Stimulated activated CD4-positive, alpha-beta T cell treated with anti-CD3 and anti-CD28 coated beads, Interleukin-12 subunit alpha, Interleukin-12 subunit beta, amount 100 ng/mL, for 24 hours (primary cell): ENCODE results near the gene RBM26.
A peak's percentile ranks its signal among the peaks of the same experiment; 100 is the strongest.

ENCODE experiments used
- DNase-seq, 2 experiments: peaks; one replicate each; pipeline ENCODE4 v3.0.0-alpha.2; 2020; ENCODE audit warnings: low read depth in 2 of 2

The RBM26 gene, protein sequence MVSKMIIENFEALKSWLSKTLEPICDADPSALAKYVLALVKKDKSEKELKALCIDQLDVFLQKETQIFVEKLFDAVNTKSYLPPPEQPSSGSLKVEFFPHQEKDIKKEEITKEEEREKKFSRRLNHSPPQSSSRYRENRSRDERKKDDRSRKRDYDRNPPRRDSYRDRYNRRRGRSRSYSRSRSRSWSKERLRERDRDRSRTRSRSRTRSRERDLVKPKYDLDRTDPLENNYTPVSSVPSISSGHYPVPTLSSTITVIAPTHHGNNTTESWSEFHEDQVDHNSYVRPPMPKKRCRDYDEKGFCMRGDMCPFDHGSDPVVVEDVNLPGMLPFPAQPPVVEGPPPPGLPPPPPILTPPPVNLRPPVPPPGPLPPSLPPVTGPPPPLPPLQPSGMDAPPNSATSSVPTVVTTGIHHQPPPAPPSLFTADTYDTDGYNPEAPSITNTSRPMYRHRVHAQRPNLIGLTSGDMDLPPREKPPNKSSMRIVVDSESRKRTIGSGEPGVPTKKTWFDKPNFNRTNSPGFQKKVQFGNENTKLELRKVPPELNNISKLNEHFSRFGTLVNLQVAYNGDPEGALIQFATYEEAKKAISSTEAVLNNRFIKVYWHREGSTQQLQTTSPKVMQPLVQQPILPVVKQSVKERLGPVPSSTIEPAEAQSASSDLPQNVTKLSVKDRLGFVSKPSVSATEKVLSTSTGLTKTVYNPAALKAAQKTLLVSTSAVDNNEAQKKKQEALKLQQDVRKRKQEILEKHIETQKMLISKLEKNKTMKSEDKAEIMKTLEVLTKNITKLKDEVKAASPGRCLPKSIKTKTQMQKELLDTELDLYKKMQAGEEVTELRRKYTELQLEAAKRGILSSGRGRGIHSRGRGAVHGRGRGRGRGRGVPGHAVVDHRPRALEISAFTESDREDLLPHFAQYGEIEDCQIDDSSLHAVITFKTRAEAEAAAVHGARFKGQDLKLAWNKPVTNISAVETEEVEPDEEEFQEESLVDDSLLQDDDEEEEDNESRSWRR

DNA sequence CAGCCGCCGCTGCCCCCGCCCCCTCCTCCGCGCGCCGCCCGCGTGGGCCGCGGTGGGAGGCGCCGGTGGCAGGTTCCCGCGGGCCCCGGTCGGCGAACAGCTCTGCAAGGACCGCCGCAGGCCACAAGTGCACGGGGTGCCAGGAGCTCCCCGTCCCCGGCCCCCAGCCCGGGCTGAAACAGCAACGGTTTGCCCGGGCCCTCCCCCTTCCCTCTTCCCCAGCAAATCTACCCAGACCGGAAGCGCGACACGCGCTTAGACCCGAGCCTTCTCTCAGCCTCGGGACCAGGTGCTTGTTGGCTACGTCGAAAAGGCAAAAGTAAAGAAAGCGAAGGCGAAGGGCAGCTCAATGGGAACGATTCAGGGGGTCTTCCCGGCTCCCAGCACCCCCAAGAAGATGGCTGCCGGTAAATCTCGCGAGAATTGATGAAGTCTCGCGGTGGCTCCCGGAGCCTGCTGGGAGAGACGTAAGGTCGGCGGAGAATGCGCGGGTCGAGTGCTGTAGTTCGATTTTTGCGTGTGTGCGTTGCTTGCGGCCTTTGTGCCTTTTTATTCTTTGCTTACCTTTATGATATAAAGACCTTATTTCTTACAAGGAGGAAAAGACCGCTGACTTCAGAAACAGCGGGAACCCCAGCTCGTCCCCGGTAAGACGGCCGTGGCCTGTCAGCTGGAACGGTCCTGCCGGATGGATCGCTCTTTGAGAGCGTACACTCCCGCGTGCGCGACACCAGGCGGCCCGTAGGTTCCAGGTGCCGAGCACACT, at the start of gene RBM26:
RBM26 (minus strand) TSS at position 425 of the 766 bp plus-strand sequence. CDS start 481 bp downstream, outside the sequence.
- peak; percentile 77 to 92 for DNase-seq

DNA sequence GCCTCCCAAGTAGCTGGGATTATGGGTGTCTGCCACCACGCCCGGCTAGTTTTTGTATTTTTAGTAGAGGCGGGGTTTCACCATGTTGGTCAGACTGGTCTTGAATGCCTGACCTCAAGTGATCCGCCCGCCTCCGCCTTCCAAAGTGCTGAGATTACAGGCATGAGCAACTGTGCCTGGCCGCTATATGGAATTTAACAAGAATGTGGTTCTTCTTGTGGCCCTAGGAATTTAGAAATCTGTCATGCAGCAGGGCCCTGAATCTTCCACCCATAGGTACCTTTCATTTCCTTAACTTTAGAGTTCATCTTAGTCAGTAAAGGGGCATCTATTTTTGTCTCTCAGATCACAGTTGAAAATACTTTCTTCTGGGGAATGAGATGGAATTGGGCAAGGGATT, 49.3 kb upstream of the RBM26 start:
- no peak for DNase-seq

DNA sequence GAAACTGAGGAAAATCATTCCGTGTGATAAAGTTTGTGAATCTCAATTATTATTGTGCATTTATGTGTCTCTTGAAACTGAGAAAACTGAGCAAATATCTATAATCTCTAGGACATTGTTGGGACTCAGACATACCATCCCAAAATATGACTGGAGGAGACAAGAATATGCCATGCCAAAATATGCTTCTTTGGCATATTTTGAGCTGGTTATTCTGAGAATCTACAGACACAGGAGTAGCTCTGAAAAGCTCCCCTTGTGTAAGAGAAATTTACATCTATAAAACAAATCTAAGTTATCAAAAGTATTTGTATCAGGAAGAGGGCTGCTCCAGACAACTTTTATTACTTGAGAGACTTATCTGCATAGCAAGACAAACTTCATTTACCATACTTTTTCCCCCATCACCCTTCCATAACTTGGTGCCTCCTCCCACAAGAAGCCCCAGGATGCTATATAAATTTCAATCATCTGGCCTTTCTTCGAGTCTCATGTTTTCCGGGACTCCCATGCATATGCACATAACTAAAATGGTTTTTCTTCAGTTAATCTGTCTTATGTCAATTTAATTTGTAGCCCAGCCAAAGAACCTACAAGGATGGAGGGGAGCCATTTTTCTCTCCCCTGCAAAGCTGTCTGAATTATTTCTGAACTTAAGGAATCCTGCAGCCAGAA, 46.3 kb upstream of the RBM26 start:
- no peak for DNase-seq

DNA sequence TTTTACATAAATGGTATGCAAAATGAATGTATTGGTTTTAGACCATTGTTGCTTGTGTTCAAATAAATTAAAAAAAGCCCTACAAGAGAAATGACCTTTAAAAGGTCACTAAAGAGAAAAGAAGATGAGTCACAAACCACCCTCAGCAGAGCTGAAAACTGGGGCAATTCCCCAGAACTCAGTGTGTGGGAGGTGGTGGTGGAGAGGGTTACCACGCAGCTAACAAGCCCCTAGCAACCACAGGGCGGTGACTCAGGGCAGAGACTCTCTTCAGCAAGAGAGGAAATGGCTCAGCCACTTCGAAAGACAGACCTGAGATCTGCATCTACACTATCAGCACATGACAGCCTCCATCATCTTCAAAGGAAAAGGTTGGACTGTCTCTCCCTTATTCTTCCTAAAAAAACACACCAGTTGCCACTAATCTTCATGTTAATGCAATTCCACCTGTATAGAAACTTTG, 45.5 kb upstream of the RBM26 start:
- DNase-seq, result peak; percentile 86 to 91

DNA sequence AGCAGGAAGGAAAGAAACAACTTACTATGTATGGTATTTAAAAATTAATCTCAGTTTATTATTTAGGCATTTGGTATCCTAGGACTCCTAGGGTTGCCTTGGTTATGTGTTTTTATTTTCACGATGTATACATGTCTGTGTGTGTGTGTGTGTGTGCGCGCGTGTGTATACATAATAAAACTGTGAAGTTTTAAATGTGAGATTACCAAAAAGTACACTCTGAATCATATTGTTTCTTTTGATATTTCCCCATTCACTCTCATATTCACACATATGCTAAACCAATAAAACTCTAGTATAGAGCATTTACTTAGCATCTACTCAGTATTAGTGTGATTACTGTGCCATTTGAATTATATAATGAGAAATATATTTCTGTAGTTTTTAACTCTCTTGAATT, 44.1 kb upstream of the RBM26 start:
- no peak for DNase-seq

DNA sequence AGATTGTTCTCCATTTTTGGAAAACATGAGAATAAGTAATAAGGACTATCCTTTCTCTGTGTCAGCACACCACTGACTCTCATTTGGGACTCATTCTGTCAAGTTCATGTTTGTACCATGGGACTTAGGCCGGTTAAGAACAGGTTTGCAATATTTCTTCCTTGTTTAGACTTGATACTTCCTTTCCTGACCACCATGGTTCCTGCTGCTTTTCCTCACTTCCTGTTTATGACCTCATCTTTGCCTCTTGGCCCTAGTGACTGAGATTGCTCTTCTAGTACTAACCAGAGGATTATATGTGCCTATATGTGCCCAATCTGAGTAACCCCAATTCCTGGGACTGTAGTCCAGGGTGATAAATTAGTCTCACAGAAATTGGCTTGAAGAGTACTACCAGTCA, 42.4 kb upstream of the RBM26 start:
- no peak for DNase-seq

DNA sequence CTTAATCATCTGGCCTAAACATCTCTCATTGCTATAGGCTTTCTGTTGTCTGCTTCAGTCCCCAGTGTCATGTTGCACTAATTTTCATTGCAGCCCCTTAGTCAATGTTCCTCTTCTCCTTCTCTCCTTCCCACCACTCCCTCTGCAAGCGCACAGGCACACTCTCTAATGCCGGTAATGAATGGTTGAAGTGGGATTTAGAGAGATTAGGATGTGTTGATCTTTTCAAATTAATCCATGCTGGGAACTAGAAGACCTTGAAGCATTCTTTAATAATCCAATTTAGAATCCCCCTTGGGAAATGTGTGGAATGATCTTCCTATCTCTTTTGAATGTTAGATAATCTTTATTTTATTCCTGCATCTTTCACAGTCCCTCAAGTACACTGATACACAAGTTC, 41.7 kb upstream of the RBM26 start:
- DNase-seq, result no peak

DNA sequence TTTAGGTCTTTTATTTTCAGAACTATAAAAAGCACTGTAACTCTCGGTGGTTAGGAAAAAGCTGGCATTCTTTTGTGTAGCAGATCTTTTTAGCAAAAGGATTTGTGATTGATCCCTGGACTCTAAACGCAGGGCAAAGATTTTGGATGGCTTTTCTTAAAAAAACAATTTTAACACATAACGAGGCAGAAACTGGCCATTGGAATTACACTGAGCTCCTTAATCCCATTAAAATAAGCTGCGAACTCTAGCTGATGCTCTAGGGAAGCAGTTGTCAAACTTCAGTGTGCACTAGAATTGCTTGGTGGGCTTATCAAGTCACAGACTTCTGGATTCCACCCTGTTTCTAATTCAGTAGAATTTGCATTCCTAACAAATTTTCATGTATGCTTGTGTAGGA, 41.1 kb upstream of the RBM26 start:
- DNase-seq, result no peak

DNA sequence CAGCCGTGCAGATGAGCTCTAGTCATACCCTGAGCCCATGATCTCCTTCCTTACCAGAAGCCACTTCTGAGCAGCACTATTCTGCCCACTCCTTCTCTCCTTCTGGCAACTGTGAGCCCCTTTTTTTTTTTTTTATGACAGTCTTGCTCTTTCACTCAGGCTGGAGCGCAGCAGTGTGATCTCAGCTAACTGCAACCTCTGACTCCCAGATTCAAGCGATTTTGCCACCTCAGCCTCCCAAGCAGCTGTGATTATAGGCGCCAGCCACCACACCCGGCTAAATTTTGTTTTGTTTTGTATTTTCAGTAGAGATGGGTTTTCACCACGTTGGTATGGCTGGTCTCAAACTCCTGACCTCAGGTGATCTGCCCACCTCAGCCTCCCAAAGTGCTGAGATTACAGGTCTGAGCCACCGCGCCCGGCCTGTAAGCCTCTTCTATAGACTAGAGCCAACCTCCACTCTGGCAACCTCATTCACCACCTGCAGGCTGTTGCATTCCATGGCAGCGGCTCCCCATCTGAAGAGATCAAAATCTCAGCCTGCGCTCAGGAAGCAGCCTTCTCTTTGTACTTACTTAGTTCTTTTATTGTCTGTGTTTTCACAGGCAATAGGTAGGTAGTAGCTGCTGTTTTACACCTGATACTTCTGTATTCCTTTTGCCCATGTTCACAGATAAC, 40.1 kb upstream of the RBM26 start:
- no peak for DNase-seq

DNA sequence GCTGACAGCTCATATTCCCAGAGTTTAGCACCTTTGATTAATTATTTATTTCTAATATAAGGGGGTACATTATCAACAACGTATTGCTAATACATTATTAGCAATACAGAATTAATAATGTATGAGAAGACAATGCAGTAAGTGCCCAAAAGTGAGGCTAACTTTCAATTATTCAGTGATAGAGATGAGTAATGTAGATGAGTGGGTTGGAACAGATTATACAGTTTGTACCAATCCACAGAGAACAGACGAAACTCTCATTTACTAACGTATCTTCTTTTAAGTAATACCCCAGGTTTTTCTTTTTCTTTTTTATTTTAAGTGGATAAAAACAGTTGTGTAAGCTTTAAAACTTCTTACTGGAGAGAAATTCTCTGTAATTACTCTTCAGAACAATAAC, 36.7 kb upstream of the RBM26 start:
- no peak for DNase-seq

DNA sequence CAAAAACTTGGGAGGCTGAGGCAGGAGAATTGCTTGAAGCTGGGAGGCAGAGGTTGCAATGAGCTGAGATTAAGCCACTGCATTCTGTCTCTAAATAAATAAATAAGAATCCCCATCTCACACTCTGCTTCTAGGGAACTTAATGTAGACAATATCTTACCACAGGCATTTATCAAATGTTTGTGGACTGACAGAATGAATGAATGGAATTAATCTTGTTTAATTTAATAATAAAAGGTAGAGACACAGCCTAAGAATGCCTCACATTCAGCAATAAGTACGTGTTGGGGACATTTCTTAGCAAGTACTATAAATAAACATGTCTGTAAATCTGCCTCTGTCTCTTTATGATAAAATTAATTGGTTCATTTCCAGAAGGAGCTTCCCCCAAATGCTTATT, 36.2 kb upstream of the RBM26 start:
- no peak for DNase-seq

DNA sequence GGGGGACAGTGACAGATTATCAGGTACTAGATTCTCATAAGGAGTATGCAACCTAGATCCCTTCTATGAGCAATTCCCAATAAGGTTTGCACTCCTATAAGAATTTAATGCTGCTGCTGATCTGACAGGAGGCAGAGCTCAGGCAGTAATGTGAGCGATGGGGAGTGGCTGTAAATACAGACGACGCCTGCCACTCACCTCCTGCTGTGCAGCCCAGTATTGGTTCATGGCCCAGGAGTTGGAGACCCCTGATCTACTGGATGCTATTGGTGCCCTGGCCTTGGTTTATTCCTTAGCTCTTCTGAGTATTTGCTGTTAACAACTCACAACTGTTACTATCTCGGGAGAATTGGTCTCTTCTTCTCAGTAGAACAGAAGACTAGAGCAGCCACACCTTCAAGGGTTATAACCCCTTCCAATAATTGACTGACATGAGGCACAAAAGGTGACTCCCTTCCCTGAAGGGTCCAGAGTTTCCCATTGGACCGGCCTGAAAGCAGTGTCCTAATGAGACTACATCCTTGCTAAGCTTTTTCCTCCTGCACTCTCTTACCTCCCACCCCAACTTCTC, 35.0 kb upstream of the RBM26 start:
- DNase-seq, result no peak

DNA sequence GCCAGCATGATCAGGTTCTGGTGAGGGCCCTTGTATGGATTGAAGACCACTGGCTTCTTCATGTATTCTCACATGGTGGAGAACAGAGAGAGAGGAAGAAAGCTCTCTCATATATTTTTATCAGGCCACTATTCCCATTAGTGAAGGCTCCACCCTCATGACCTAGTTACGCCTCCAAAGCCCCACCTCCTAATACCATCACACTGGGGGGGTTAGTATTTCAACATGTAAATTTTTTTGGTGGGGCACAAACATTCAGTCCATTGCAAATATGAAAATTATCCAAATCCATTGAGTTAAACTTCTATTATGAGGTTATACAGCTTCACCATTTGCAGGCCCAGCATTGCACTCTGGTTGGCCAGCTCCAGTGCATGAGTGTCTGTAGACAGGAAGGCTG, 33.2 kb upstream of the RBM26 start:
- no peak for DNase-seq

DNA sequence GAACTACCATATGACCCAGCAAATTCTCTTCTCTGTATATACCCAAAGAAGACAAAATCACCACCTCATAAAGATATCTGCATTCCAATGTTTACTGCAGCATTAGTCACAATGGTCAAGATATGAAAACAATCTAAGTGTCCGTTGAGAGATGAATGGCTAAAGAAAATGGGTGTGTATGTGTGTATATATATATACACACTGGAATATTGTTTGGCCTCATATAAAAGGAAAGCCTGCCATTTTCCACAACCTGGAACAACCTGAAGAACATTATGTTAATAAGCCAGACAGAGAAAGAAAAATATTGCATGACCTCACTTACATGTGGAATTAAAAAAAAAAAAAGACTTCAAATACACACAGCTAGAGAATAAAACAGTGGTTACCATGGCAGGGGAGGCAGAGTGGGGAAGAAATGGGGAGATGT, 29.5 kb upstream of the RBM26 start:
- DNase-seq, result no peak

DNA sequence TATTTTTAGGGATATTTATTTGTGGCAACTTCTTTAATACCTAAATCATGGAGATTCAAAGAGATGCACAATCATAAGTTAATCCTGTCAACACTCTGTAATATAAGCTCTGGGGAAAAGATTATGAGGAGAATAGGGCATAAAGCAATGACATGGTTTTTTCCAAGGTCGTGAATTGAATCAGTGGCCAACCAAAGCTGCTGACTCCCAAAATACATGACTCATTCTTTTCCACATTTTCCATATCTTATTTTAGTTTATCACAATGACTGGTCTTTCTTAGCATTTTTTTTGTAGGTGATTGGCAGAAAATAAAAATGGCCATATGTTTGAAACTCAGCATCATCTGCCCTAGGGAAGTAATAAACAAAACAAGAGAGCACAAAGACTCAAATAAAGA, 28.5 kb upstream of the RBM26 start:
- no peak for DNase-seq

DNA sequence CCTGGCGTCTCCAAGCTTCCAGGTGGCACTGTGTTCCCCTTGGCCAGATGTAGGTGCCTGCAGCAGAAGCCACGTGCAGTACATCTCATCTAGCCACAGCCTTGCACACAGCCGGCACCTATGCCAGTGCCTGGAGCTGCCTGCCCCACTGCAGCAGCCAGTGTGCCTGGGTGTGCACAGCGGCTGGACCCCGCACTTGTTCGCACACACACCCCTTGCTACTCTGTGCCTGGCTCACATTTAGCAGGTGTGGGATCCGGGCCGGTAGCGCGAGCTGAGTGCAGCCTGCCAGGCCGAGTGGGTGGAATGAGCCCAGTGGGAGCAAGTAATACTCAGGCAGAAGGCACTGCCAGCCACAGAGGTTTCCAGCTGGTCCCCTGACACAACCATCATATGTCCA, 26.9 kb upstream of the RBM26 start:
- no peak for DNase-seq

DNA sequence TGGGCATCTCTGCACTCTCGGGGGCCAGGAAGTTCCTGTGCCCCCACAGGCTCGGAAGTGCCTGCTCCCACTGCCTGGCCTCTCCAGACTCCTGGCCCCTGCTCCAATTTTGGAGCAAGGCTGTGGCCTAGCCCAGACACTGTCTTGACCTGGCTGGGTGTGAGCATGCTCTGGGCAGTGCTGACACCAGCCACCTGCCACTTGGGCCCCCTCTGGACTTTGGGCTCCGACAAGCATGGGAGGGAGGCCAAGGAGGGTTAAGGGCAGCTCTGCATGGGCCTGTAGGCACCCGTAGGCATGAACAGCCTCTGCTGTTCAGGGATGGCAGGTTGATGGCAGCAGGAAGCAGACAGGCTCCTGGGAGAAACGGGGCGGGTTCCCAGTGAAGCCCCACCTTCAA, 26.0 kb upstream of the RBM26 start:
- no peak for DNase-seq

DNA sequence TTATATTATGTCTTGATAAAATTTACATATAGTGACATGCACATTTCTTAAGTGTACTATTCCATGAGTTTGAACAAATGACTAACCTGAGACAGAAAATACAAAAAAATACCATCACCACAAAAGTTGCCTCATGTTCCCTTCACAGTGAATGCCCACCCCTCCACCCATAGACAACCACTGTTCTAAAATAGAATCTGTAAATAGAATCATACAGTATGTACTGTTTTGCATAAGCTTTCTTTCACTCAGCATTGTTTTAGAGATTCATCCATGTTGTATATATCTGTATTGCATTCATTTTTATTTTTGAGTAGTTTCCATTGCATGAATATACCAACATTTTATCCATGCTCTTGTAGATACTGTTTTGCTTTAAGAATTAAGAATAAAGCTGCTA, 23.3 kb upstream of the RBM26 start:
- no peak for DNase-seq

DNA sequence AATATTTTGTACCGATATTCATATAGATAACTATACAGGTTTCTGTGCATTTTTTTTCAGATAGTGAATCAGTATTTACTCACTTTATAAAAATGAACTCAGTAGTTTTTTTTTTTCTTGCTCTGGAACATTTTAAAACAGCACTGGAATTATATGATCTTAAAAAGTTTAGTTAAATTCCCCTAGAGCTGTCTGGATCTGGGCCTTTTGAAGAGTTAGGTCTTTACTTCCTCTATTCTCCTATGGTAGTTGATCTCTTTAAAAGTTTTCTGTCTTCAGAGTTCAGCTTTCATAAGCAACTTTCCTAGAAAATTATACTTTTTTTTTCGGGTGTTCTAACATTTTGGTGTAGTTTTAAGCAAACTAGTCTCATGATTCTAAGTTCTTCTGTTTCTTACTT, 21.8 kb upstream of the RBM26 start:
- DNase-seq, result no peak

DNA sequence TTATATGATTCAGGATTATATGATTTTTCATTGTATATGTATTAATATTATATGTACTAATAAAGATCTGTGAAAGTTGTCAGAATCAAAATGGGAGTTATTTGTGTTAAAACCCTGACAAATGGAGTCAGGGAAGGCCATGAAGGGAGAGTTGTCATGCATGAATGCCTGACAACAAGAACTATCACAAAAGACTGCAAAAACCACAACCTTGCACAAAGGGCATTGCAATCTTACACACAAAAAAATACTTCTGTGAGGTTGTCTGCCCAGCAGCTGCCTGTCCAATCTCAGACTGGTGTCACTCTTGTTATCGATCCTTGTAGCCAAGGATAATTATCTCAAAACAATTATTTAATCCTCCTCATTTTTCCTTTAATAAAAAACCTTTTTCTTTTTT, 21.2 kb upstream of the RBM26 start:
- no peak for DNase-seq
